Psoas muscle (tissue), 8 donors: ENCODE data around the gene NFIB. TPM values are rescaled to one million over a fixed set of nuclear protein-coding genes. Genes with fewer than 3 reads are reported as not detected.

Experiments
- ATAC-seq, 4 donors: fragments of 200-7000 bp; cut with Tn5 transposase; one replicate each; pipeline ENCODE4 v1.9.1; 2020; ENCODE audit warnings: moderate library complexity in 3 of 4, mild to moderate bottlenecking in 2 of 4
- DNase-seq, 2 donors: peaks; one replicate each; pipeline ENCODE4 v3.0.0-alpha.2; 2020
- H3K27ac ChIP-seq: fragments of 200-600 bp; one replicate; pipeline ENCODE4 v1.8.0; 2022
- H3K27me3 ChIP-seq, 3 donors: fragments of 200-600 bp in 1 of 3; one replicate each; pipeline versions ENCODE4 v1.6.1 to v1.8.0; 2013 to 2022; ENCODE audit warnings: low read length in 2 of 3, mild to moderate bottlenecking in 2 of 3, moderate library complexity in 1 of 3; ENCODE audit not compliant: insufficient read depth in 3 of 3
- H3K36me3 ChIP-seq, 2 donors: fragments of 200-600 bp in 1 of 2; one replicate each; pipeline versions ENCODE4 v1.6.1 to v1.8.0; 2013 to 2022; ENCODE audit warnings: low read depth in 1 of 2, mild to moderate bottlenecking in 1 of 2, moderate library complexity in 1 of 2; ENCODE audit not compliant: insufficient read depth in 1 of 2
- H3K4me1 ChIP-seq: fragments of 200-600 bp; one replicate; pipeline ENCODE4 v1.8.0; 2022
- H3K4me3 ChIP-seq: fragments of 200-600 bp; one replicate; pipeline ENCODE4 v1.8.0; 2022; ENCODE audit warnings: mild to moderate bottlenecking
- H3K9me3 ChIP-seq: fragments of 200-600 bp; one replicate; pipeline ENCODE4 v1.8.0; 2022
- CTCF ChIP-seq: fragments of 200-600 bp; IDR thresholded peaks from one replicate; pipeline ENCODE4 v1.8.0; 2022; ENCODE audit warnings: antibody characterized with exemption
- WGBS, 3 donors: extraction: QIAGEN DNeasy Blood & Tissue Kit; methylation state at CpG; one replicate each; pipeline versions ENCODE4 v1.1.6 to v1.1.7; 2013; 5-methylcytosine and 5-hydroxymethylcytosine counted together
- intact Hi-C, 2 donors: fragments of 100-400 bp; cut with DNase I; formaldehyde crosslinking; loops; one replicate each; pipeline versions ENCODE4 v1.11.0 to v1.14.2; 2022
- polyA plus RNA-seq, 3 donors: library from polyadenylated mRNA; stranded (reverse); fragments of 200-250 nt; gene quantifications; one replicate each; pipeline ENCODE4 v1.2.3, GENCODE V29; 2013
- total RNA-seq, 4 donors: library from RNA; stranded (reverse); fragmentation: NEBNext Ultra II Directional in 2 of 4; extraction: Animal tissue kit (Norgen Biotek cat#: 25700) in 2 of 4; gene quantifications; one replicate each; pipeline versions ENCODE4 v1.2.1 to v1.2.4, GENCODE V29; 2021 to 2023
- donor health status: healthy with polysubstance abuse.
- donor health status: DM: no; HTN: no; CAD: no; lungs with moderate emphysema.
- donor health status: Bipolar disorder and iron deficiency.
- donor health status: healthy.
- donor health status: DM: yes; HTN: yes; CAD: no.
- donor health status: DM: no; HTN: no; CAD: no.
- donor health status: DM: no; HTN: no; CAD: no.
- donor health status: DM: yes; HTN: yes; CAD: no.

NFIB gene
- total and polyA plus RNA-seq, 7 donors = 5.8 to 65.1 (median 35.0) TPM

GRCh38 chr9:14331120-14331519 is 17.2 kb upstream of the NFIB start:
- DNase-seq = no peak
- H3K4me1 ChIP-seq = peaks cover 14% of the 10 kb centered on the region
- 54 to 67% (median 57%) methylated on average over 3 of the region's 3 CpGs for WGBS, 3 donors
- no peak overlapping the region for H3K4me3 ChIP-seq
- H3K9me3 ChIP-seq = no peaks in the 10 kb centered on the region
- H3K27ac ChIP-seq = no peak overlapping the region
- no peaks in the 10 kb centered on the region for H3K27me3 ChIP-seq
- no peak for TF ChIP-seq CTCF
- H3K36me3 ChIP-seq = no peaks in the 10 kb centered on the region
- no peak for ATAC-seq
- intact Hi-C loops = no loop called here

GRCh38 chr9:14327036-14327435 is 13.1 kb upstream of the NFIB start:
- no peak for TF ChIP-seq CTCF
- DNase-seq = no peak
- Histone ChIP-seq H3K36me3 (no peaks in the 10 kb centered on the region), H3K4me3 (no peak overlapping the region), H3K9me3 (no peaks in the 10 kb centered on the region), H3K4me1 (peaks cover 41% of the 10 kb centered on the region), H3K27me3 (no peaks in the 10 kb centered on the region), H3K27ac (peak overlapping the region; percentile 99)
- ATAC-seq = no peak
- intact Hi-C loops = no loop called here
- 65 to 73% (median 71%) methylated on average over 4 of the region's 4 CpGs for WGBS, 3 donors

GRCh38 chr9:14326264-14326826 is 12.4 kb upstream of the NFIB start:
- peaks cover 45% of the 10 kb centered on the region for H3K4me1 ChIP-seq

GRCh38 chr9:14325147-14325546 is 11.2 kb upstream of the NFIB start:
- Histone ChIP-seq H3K9me3 (no peaks in the 10 kb centered on the region), H3K36me3 (no peaks in the 10 kb centered on the region), H3K27me3 (no peaks in the 10 kb centered on the region), H3K27ac (peak overlapping the region; percentile 99), H3K4me1 (peaks cover 52% of the 10 kb centered on the region), H3K4me3 (no peak overlapping the region)
- DNase-seq (no peak), ATAC-seq (no peak)
- intact Hi-C loops = loop anchor here in 1 of 2 donors (2.0 kb wide), 1 partner anchor 14 kb away; no protein-coding TSS in a partner anchor
- no peak for TF ChIP-seq CTCF

More at GRCh38 chr9:14326264-14326826, 12.4 kb upstream of the NFIB start:
- no peaks in the 10 kb centered on the region for H3K27me3 ChIP-seq
- no peaks in the 10 kb centered on the region for H3K36me3 ChIP-seq
- WGBS, 3 donors = 29 to 43% (median 30%) methylated on average over 3 of the region's 3 CpGs
- peak; percentile 70 to 83 (median 80) for ATAC-seq
- intact Hi-C loops = no loop called here
- H3K4me3 ChIP-seq = peak overlapping the region; percentile 7
- DNase-seq = no peak
- H3K9me3 ChIP-seq = no peaks in the 10 kb centered on the region
- TF ChIP-seq CTCF = no peak
- H3K27ac ChIP-seq = peak overlapping the region; percentile 99
